Right forelimb (tissue), 1 donor: ENCODE measurements around the gene CLEC20A.

Experiments
- DNase-seq: peaks from one replicate; pipeline ENCODE4 v3.0.0-alpha.2; 2018

The CLEC20A gene

DNA sequence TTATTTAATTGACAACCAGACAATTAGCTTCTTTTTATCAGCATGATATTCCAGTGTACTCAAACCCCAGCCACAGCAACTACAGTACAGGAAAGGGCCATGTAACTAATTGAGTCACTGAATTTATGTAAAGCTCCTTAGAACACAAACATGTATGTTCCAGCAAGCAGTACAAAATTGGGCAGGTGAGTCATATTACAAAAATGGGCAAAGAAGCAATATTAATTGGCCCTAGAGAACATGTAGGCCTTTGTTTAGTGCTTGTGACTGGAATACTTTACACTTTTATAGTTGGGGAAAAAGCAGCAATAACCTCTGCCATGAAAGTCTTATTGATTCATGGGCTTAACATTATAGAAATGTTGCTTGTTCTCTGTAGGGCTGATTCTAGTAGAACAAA, 31.8 kb downstream of the CLEC20A start:
- no peak for DNase-seq

GRCh38 chr1:178464566-178464965, 32.2 kb downstream of the CLEC20A start:
- DNase-seq, result no peak

DNA sequence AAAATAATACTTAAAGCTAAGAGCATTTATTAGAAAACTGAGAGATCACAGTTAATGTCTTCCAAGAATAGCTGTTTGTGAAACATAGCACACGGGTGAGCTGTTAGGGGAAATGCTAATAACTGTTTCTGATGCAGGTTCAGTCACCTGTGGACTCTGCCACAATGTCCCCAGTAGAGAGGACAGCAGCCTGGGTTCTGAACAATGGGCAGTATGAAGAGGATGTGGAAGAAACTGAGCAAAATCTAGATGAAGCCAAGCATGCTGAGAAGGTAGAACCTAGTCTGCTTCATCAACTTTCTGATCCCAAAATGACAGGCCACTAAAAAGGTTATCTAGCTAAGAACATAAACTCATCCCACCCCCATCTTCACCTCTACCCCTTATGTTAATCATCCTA, 32.6 kb downstream of the CLEC20A start:
- DNase-seq, result no peak

DNA sequence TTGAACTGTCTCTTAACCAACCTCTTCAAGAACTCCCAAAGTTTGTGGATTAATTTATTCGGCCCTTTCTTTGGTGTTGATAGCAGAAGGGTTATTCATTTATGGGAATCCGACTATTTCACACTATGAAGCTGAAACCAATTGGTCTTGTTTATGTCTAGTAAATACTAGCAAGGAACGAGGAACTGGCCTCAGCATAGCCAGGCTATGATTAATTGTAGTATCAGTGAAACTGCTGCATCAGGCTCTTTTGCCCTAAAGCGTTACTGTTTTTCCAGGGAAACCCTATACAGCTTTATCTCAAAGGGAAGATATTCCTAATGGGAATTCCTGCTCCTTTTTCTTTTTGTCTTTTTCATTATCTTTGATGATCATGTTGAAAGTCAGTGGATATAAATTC, 35.1 kb downstream of the CLEC20A start:
- no peak for DNase-seq

GRCh38 chr1:178461104-178461503, 35.7 kb downstream of the CLEC20A start:
- no peak for DNase-seq

DNA sequence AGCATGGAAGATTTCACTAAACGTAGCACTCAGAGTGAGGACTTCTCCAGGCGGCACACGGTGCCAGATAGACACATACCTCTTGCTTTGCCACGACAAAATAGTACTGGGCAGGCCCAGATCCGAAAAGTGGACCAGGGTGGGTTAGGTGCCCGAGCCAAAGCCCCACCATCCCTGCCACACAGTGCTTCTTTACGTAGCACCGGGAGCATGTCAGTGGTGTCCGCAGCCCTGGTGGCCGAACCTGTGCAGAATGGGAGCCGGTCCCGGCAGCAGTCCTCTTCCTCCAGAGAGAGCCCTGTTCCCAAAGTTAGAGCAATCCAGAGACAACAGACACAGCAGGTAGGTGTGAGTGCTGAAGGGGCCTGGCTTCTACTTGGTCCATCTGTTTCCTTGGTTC, 38.6 kb downstream of the CLEC20A start:
- no peak for DNase-seq

GRCh38 chr1:178457651-178458050, 39.1 kb downstream of the CLEC20A start:
- DNase-seq, result no peak

DNA sequence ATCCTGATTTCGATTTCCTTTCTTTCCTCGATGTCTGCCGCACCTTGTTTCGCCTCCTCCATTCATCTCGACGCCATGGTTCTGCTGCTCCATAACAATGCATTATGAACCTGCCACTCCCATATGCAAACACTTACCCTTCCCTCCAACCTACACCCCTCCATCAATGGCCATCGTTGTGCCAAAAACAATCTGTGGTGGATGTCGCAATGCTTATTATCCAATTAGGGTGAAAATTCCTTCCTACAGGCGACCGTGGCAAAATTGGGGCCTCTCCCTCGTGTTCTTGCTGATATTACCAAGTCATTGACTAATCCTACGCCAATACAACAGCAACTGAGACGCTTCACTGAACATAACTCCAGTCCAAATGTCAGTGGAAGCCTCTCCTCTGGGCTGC, 40.3 kb downstream of the CLEC20A start:
- no peak for DNase-seq

GRCh38 chr1:178452013-178452412, 44.8 kb downstream of the CLEC20A start:
- no peak for DNase-seq

- no peak for DNase-seq
Observed at GRCh38 chr1:178451529-178451928, 45.2 kb downstream of the CLEC20A start.

- DNase-seq, result no peak
Observed at GRCh38 chr1:178450871-178451270, 45.9 kb downstream of the CLEC20A start.

GRCh38 chr1:178442925-178443324, 53.8 kb downstream of the CLEC20A start:
- no peak for DNase-seq

GRCh38 chr1:178438432-178438831, 58.3 kb downstream of the CLEC20A start:
- no peak for DNase-seq

- no peak for DNase-seq
Observed at GRCh38 chr1:178436899-178437298, 59.9 kb downstream of the CLEC20A start.

DNA sequence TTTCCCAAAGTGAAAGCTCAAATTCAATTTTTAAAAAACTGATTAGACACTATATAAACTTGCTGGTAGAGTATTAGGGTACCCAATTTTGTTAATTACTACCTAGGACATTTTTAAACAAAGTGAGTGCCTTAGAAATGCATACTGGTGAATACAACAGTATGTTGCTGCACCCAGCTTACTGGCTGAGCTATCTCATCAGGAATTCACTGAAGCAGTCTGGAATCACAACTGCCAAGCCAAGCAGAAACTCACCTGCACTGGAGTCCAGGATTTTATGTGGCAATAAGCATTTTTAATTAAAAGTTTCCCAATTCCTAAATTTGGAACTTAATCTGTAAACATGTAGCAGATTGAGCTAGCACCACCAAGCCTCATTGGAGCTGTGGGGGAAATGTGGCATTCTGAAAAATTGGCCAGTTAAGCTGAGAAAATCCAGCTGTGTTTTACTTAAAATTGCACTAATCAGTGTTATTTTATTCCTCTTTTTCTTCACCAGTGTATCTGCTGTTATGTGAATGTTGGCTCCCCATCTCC, 61.8 kb downstream of the CLEC20A start:
- DNase-seq, result no peak

- no peak for DNase-seq
Observed at GRCh38 chr1:178434360-178434759, 62.4 kb downstream of the CLEC20A start.
